H1 (cell line): ENCODE data around the gene ANKS1B. TPM values are rescaled to one million over a fixed set of nuclear protein-coding genes. Genes with fewer than 3 reads are reported as not detected.

ENCODE experiments used
- CTCF ChIA-PET: fragments of 300-600 bp; sonication (Branson Sonifier 250); formaldehyde crosslinking; loops from one replicate; lab custom pipeline; 2021; ENCODE audit not compliant: partially characterized antibody; lab: Charles Lee
- POLR2A ChIA-PET: fragments of 300-600 bp; sonication (Branson Sonifier 250); formaldehyde crosslinking; loops from one replicate; lab custom pipeline; 2021; ENCODE audit warnings: inconsistent platforms; ENCODE audit not compliant: partially characterized antibody; lab: Charles Lee
- DNase-seq, 2 experiments: peaks; one replicate each; pipeline versions ENCODE4 v3.0.0 to v3.0.0-alpha.2; 2010 to 2022; ENCODE audit warnings: low spot score in 2 of 2, low read depth in 1 of 2, mixed read lengths in 1 of 2
- FAIRE-seq: peaks from 2 replicates; lab custom pipeline; 2011; peaks lifted over from hg19 to GRCh38; lab: Jason Lieb, UNC
- H2AFZ ChIP-seq: 2 replicates; pipeline ENCODE4 v1.8.1; 2012; ENCODE audit warnings: low read length, inconsistent platforms
- H2AK5ac ChIP-seq: 2 replicates; pipeline ENCODE4 v1.6.1; 2013; ENCODE audit warnings: low read depth, low read length
- H2BK120ac ChIP-seq: replicated peaks from 2 replicates; pipeline ENCODE3; 2013; ENCODE audit warnings: low read depth, low read length, inconsistent platforms
- H2BK12ac ChIP-seq: 2 replicates; pipeline ENCODE4 v1.6.1; 2013; ENCODE audit warnings: low read depth, low read length
- H2BK15ac ChIP-seq: 2 replicates; pipeline ENCODE4 v1.6.1; 2013; ENCODE audit warnings: low read length
- H2BK20ac ChIP-seq: 2 replicates; pipeline ENCODE4 v1.6.1; 2013; ENCODE audit warnings: low read length
- H2BK5ac ChIP-seq: 2 replicates; pipeline ENCODE4 v1.6.1; 2013; ENCODE audit warnings: low read depth, low read length
- H3K14ac ChIP-seq: 2 replicates; pipeline ENCODE4 v1.6.1; 2013; ENCODE audit warnings: inconsistent platforms; ENCODE audit not compliant: insufficient read length
- H3K18ac ChIP-seq: 2 replicates; pipeline ENCODE4 v1.6.1; 2013; ENCODE audit warnings: low read length; ENCODE audit errors: extremely low read depth
- H3K23ac ChIP-seq: 2 replicates; pipeline ENCODE4 v1.6.1; 2013; ENCODE audit warnings: inconsistent platforms; ENCODE audit not compliant: insufficient read length
- H3K23me2 ChIP-seq: 2 replicates; pipeline ENCODE4 v1.6.1; 2013; ENCODE audit warnings: low read depth, low read length
- H3K27ac ChIP-seq: 2 replicates; pipeline ENCODE4 v1.6.1; 2011; ENCODE audit warnings: low read depth, low read length, inconsistent platforms
- H3K27me3 ChIP-seq, 4 experiments: replicated peaks in 1 of 4; 1 replicate in 1 of 4; 2 replicates in 3 of 4; pipeline versions ENCODE4 v1.6.1 to v1.8.1; 2011 to 2013; ENCODE audit warnings: low read length in 3 of 4, mild to moderate bottlenecking in 3 of 4, inconsistent platforms in 2 of 4, mixed read lengths in 2 of 4, moderate library complexity in 1 of 4; ENCODE audit not compliant: control insufficient read depth in 3 of 4, insufficient read depth in 3 of 4; ENCODE audit errors: extremely low read depth in 1 of 4
- H3K36me3 ChIP-seq, 4 experiments: 2 replicates each; pipeline versions ENCODE4 v1.6.1 to v1.8.1; 2011 to 2013; ENCODE audit warnings: mild to moderate bottlenecking in 4 of 4, low read length in 3 of 4, moderate library complexity in 2 of 4, control low read depth in 1 of 4, inconsistent platforms in 1 of 4; ENCODE audit not compliant: insufficient read depth in 4 of 4, control insufficient read depth in 2 of 4
- H3K4ac ChIP-seq: replicated peaks from 2 replicates; pipeline ENCODE3; 2013; ENCODE audit warnings: low read length, low read depth, mixed read lengths, inconsistent platforms; ENCODE audit not compliant: insufficient read length
- H3K4me1 ChIP-seq, 4 experiments: replicated peaks in 1 of 4; 1 replicate in 1 of 4; 2 replicates in 3 of 4; pipeline versions ENCODE4 v1.6.1 to v1.8.1; 2011 to 2013; ENCODE audit warnings: low read length in 3 of 4, inconsistent platforms in 2 of 4, mixed read lengths in 1 of 4; ENCODE audit not compliant: insufficient read depth in 4 of 4, control insufficient read depth in 3 of 4
- H3K4me2 ChIP-seq, 2 experiments: 2 replicates each; pipeline versions ENCODE4 v1.6.1 to v1.8.1; 2011 to 2013; ENCODE audit warnings: low read depth in 2 of 2, low read length in 2 of 2, control low read depth in 1 of 2, inconsistent platforms in 1 of 2, mild to moderate bottlenecking in 1 of 2; ENCODE audit not compliant: insufficient read depth in 1 of 2
- H3K4me3 ChIP-seq, 4 experiments: fragments of 200-600, 300-600 bp in 1 of 4; sonication (generic), shearing (Covaris generic), sonication (Bioruptor Twin) in 1 of 4; 2 replicates each; pipeline versions ENCODE4 v1.5.1 to v1.8.1; 2011 to 2016; ENCODE audit warnings: low read length in 4 of 4, low read depth in 3 of 4, control low read depth in 2 of 4, inconsistent platforms in 2 of 4, mild to moderate bottlenecking in 2 of 4, mixed read lengths in 1 of 4, moderate library complexity in 1 of 4; ENCODE audit not compliant: insufficient read depth in 2 of 4; ENCODE audit errors: extremely low read depth in 1 of 4
- H3K56ac ChIP-seq: replicated peaks from 2 replicates; pipeline ENCODE3; 2013; ENCODE audit warnings: low read depth, mild to moderate bottlenecking, mixed read lengths, low read length, inconsistent platforms; ENCODE audit not compliant: insufficient read length
- H3K79me1 ChIP-seq: 2 replicates; pipeline ENCODE4 v1.6.1; 2013; ENCODE audit warnings: low read depth, low read length, control low read depth
- H3K79me2 ChIP-seq, 2 experiments: 2 replicates each; pipeline versions ENCODE4 v1.6.1 to v1.8.1; 2012 to 2013; ENCODE audit warnings: low read length in 2 of 2, mild to moderate bottlenecking in 2 of 2, inconsistent platforms in 1 of 2; ENCODE audit not compliant: insufficient read depth in 2 of 2, control insufficient read depth in 1 of 2
- H3K9ac ChIP-seq, 4 experiments: replicated peaks in 1 of 4; 1 replicate in 1 of 4; 2 replicates in 3 of 4; pipeline versions ENCODE4 v1.6.1 to v1.8.1; 2011 to 2013; ENCODE audit warnings: low read depth in 3 of 4, low read length in 3 of 4, control low read depth in 2 of 4, mild to moderate bottlenecking in 2 of 4, moderate library complexity in 2 of 4, inconsistent platforms in 1 of 4; ENCODE audit errors: extremely low read depth in 1 of 4
- H3K9me3 ChIP-seq, 2 experiments: 2 replicates each; pipeline versions ENCODE4 v1.6.1 to v1.8.1; 2012 to 2013; ENCODE audit warnings: mild to moderate bottlenecking in 2 of 2, moderate library complexity in 2 of 2, control low read depth in 1 of 2, inconsistent platforms in 1 of 2, low read depth in 1 of 2, low read length in 1 of 2, mixed read lengths in 1 of 2; ENCODE audit not compliant: insufficient read depth in 2 of 2
- H4K20me1 ChIP-seq, 2 experiments: replicated peaks in 1 of 2; 2 replicates each; pipeline versions ENCODE3 to v1.8.1; 2011 to 2013; ENCODE audit warnings: inconsistent platforms in 2 of 2, low read length in 2 of 2, mild to moderate bottlenecking in 1 of 2; ENCODE audit not compliant: insufficient read depth in 2 of 2, control insufficient read depth in 1 of 2
- H4K5ac ChIP-seq: 2 replicates; pipeline ENCODE4 v1.6.1; 2013; ENCODE audit warnings: low read length, low read depth, mixed read lengths, inconsistent platforms; ENCODE audit not compliant: insufficient read length
- H4K8ac ChIP-seq: 2 replicates; pipeline ENCODE4 v1.8.0; 2013; ENCODE audit warnings: mild to moderate bottlenecking, moderate library complexity, low read length, inconsistent platforms; ENCODE audit not compliant: insufficient read depth; ENCODE audit errors: extremely low read depth
- H4K91ac ChIP-seq: replicated peaks from 2 replicates; pipeline ENCODE3; 2013; ENCODE audit warnings: low read length, mixed read lengths, inconsistent platforms; ENCODE audit not compliant: insufficient read length
- RBBP5 ChIP-seq: IDR thresholded peaks from 2 replicates; pipeline ENCODE4 v1.7.1; 2012; ENCODE audit warnings: low read depth, mild to moderate bottlenecking, inconsistent platforms, low read length, moderate library complexity, borderline replicate concordance
- SP1 ChIP-seq: IDR thresholded peaks from 2 replicates; pipeline ENCODE4 v1.6.1; 2011; ENCODE audit warnings: low read depth, low read length
- WGBS, 2 experiments: shearing (Covaris generic) in 1 of 2; methylation state at CpG; one replicate each; pipeline versions ENCODE4 v1.1.6 to v1.1.7; 2013 to 2015; ENCODE audit warnings: low lambda C conversion rate in 2 of 2, mixed read lengths in 2 of 2, inconsistent platforms in 1 of 2, low coverage in 1 of 2, missing lambda C conversion rate in 1 of 2; ENCODE audit not compliant: insufficient replicate concordance in 2 of 2, insufficient coverage in 1 of 2, insufficient read length in 1 of 2; ENCODE audit errors: extremely low coverage in 1 of 2, missing lambda C conversion rate in 1 of 2; 5-methylcytosine and 5-hydroxymethylcytosine counted together
- polyA plus RNA-seq, 7 experiments: library from polyadenylated mRNA; depleted of rRNA in 3 of 7; stranded (reverse) in 5 of 7; unstranded in 2 of 7; fragments of >200 nt in 5 of 7; fragments of 200-250 nt in 2 of 7; gene quantifications; 1 replicate in 5 of 7; 2 replicates in 1 of 7; 4 replicates in 1 of 7; pipeline versions ENCODE4 v1.2.1 to v1.2.3, GENCODE V29; 2011 to 2013; ENCODE audit warnings: missing spikeins in 2 of 7, mixed read lengths in 2 of 7
- total RNA-seq: library from RNA; stranded (reverse); fragmentation: NEBNext Ultra II Directional; extraction: Animal tissue kit (Norgen Biotek cat#: 25700); gene quantifications from 2 replicates; pipeline ENCODE4 v1.2.1, GENCODE V29; 2021

Gene ANKS1B
- total and polyA plus RNA-seq, 2 of the 8 experiments (the other 6 are each of a cell fraction or from before 2014, with no cell fraction given): 2.7 to 6.1 TPM

DNA sequence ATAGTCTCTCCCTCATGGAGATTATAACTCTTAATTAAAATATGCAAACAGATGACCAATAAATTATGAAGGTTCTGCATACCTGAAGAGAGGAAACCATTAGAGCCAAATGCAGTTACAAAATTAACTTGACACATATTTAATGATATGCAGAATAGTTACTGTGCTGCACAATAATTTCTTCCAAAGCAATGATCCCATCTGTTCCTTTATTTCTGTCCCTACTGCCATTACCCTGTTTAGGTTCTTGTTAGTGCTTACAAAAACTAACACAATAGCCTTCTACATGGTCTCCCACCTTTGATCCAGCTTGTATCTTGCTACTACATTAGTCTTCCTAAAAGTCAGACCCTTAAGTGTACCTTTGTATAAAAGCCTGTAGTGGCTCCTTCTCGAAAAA, 928.5 kb downstream of the ANKS1B start:
- no peak overlapping the region for H2BK5ac ChIP-seq
- TF ChIP-seq RBBP5 (no peak), SP1 (no peak)
- no peaks in the 10 kb centered on the region for H3K23me2 ChIP-seq
- no peaks in the 10 kb centered on the region for H3K79me1 ChIP-seq
- no peaks in the 10 kb centered on the region for H3K79me2 ChIP-seq
- no peak overlapping the region for H2BK20ac ChIP-seq
- no peak overlapping the region for H2BK15ac ChIP-seq
- H4K8ac ChIP-seq: no peak overlapping the region
- H3K27ac ChIP-seq: no peak overlapping the region
- 76% methylated on average over 1 of the region's 1 CpG; no CpG with 5 or more reads in 1 of the 2 experiments for WGBS, 2 experiments
- no peak overlapping the region for H2AK5ac ChIP-seq
- ChIA-PET CTCF (interaction anchor here (5.9 kb wide), 1 partner anchor 13 kb away, joined by 32 read pairs; no protein-coding TSS in a partner anchor), POLR2A (no interaction called here)
- H3K27me3 ChIP-seq: peaks cover 0 to 3% (median 0%) of the 10 kb centered on the region in 4 experiments; a peak in 1 of 7 replicates
- H4K91ac ChIP-seq: no peak overlapping the region
- no peak overlapping the region for H3K4me2 ChIP-seq
- H3K23ac ChIP-seq: no peak overlapping the region
- no peaks in the 10 kb centered on the region for H4K20me1 ChIP-seq
- H4K5ac ChIP-seq: no peak overlapping the region
- H3K9me3 ChIP-seq: no peaks in the 10 kb centered on the region
- H3K18ac ChIP-seq: no peak overlapping the region
- no peak overlapping the region for H3K9ac ChIP-seq
- H2AFZ ChIP-seq: no peak overlapping the region
- H3K4ac ChIP-seq: no peak overlapping the region
- H3K36me3 ChIP-seq: no peaks in the 10 kb centered on the region
- H3K14ac ChIP-seq: no peak overlapping the region
- no peak overlapping the region for H2BK120ac ChIP-seq
- H2BK12ac ChIP-seq: no peak overlapping the region
- DNase-seq (no peak), FAIRE-seq (no peak)
- no peak overlapping the region for H3K4me3 ChIP-seq
- no peak overlapping the region for H3K56ac ChIP-seq
- no peaks in the 10 kb centered on the region for H3K4me1 ChIP-seq
